Progenitor cell of endocrine pancreas (in vitro differentiated cells): ENCODE measurements around the gene CARD19. TPM values are rescaled to one million over a fixed set of nuclear protein-coding genes. Genes with fewer than 3 reads are reported as not detected.

Source experiments
- DNase-seq: peaks from one replicate; pipeline ENCODE4 v3.0.0; 2021; ENCODE audit warnings: low spot score; ENCODE audit not compliant: unreplicated experiment
- H3K27ac Mint-ChIP-seq: 2 replicates; pipeline ENCODE4 v1.8.0; 2021; ENCODE audit warnings: mild to moderate bottlenecking, moderate library complexity, mixed read lengths
- H3K27me3 Mint-ChIP-seq: 2 replicates; pipeline ENCODE4 v1.8.0; 2021; ENCODE audit warnings: mixed read lengths
- H3K36me3 Mint-ChIP-seq: 2 replicates; pipeline ENCODE4 v1.8.0; 2022; ENCODE audit warnings: mixed read lengths; ENCODE audit not compliant: insufficient read depth
- H3K4me1 Mint-ChIP-seq: 2 replicates; pipeline ENCODE4 v1.8.0; 2021; ENCODE audit warnings: low read depth, mixed read lengths
- H3K4me3 Mint-ChIP-seq: 2 replicates; pipeline ENCODE4 v1.8.0; 2021; ENCODE audit warnings: low read depth, mild to moderate bottlenecking, moderate library complexity, mixed read lengths
- H3K9me3 Mint-ChIP-seq: 2 replicates; pipeline ENCODE4 v1.8.0; 2021; ENCODE audit warnings: low read depth, mixed read lengths
- total RNA-seq: library from RNA; stranded (reverse); gene quantifications from 2 replicates; pipeline ENCODE4 v1.2.1, GENCODE V29; 2021
- TF ChIP-seq, protein P1 (sequence below): fragments of 200-600 bp; sonication (generic); IDR thresholded peaks from one replicate; pipeline ENCODE4 v1.5.0; 2021; ENCODE audit warnings: antibody characterized with exemption, mild to moderate bottlenecking; ENCODE audit not compliant: unreplicated experiment

Gene CARD19
- total RNA-seq, 1 donor from 2014 or later: 20.4 TPM

DNA sequence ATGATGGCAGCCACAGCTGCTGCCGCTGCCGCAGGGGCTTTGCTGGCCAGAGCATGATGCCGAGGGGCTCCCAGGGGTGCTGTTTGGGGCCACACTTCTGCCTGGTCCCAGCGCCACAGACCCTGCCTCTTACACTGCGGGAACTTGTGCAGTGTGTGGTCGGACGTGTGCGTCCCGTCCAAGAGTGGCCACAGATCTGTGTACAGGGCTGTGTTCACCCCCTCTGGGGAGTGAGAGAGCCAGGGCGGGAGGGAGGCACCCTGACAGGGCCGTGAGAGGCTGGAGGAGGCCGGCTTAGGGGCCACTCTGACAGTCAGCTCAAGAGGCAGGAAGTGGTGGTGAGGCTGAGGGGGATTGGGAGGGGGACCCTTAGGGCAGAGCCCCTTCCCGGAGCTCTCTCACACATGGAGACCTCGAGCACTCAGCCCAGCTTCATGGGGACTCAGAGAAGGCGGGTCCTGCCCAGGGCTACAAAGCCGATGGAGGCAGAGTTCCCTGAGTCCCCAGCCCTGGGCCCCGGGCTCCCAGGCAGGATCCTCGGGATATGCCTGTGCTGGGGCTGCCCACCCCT is 13.1 kb upstream of the CARD19 start:
- peaks cover 3% of the 10 kb centered on the region for H3K9me3 Mint-ChIP-seq
- DNase-seq: no peak
- no peaks in the 10 kb centered on the region for H3K36me3 Mint-ChIP-seq
- H3K27me3 Mint-ChIP-seq: no peaks in the 10 kb centered on the region
- no peak overlapping the region for H3K27ac Mint-ChIP-seq
- H3K4me1 Mint-ChIP-seq: peaks cover 3% of the 10 kb centered on the region
- H3K4me3 Mint-ChIP-seq: no peak overlapping the region
- TF ChIP-seq, protein P1, sequence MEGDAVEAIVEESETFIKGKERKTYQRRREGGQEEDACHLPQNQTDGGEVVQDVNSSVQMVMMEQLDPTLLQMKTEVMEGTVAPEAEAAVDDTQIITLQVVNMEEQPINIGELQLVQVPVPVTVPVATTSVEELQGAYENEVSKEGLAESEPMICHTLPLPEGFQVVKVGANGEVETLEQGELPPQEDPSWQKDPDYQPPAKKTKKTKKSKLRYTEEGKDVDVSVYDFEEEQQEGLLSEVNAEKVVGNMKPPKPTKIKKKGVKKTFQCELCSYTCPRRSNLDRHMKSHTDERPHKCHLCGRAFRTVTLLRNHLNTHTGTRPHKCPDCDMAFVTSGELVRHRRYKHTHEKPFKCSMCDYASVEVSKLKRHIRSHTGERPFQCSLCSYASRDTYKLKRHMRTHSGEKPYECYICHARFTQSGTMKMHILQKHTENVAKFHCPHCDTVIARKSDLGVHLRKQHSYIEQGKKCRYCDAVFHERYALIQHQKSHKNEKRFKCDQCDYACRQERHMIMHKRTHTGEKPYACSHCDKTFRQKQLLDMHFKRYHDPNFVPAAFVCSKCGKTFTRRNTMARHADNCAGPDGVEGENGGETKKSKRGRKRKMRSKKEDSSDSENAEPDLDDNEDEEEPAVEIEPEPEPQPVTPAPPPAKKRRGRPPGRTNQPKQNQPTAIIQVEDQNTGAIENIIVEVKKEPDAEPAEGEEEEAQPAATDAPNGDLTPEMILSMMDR: no peak

DNA sequence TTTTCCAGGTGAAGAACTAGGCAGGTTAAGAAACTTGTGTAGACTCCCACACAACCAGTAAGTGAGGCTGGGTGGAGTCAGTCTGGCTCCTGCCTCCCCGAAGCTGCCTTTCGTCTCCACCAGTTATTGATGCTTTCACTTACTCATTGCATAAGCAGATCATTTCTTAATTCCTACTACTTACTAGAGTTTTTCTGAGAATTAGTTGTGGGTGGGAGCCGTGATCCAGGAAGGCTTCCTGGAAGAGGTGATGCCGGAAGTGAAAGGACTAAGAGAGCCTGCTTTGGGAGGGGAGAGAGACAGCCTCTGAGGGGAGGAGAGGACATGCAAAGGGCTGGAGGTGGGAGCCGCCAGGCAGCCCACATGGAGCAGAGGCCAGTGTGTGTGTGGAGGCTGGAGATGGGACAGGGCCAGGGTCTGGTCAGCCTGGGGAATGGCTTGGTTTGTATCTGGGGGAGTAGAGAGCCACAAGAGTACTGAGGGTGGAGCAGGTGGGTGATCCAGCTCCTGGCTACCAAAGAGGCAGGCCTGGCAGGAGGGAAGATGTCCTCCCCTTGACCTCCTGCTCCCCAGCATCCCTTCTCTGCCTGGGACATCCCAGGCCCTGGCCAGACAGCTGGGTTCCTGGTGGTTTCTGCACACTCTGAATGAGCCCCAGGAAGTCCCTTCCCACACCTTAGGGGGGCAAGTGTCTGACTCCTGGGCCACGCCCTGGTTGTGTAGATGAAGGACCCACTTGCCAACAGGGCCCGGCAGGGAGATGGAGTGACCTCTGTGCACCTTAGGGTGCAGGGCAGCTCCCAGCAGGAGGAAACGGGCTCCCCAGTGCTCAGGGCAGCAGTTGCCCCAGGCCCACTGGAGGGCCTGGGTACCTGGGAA is 12.2 kb upstream of the CARD19 start:
- no peak for DNase-seq
- TF ChIP-seq, protein P1: no peak
- H3K27me3 Mint-ChIP-seq: no peaks in the 10 kb centered on the region
- H3K4me1 Mint-ChIP-seq: peaks cover 3% of the 10 kb centered on the region
- peaks cover 3% of the 10 kb centered on the region for H3K9me3 Mint-ChIP-seq
- H3K36me3 Mint-ChIP-seq: no peaks in the 10 kb centered on the region
- no peak overlapping the region for H3K27ac Mint-ChIP-seq
- H3K4me3 Mint-ChIP-seq: no peak overlapping the region

DNA sequence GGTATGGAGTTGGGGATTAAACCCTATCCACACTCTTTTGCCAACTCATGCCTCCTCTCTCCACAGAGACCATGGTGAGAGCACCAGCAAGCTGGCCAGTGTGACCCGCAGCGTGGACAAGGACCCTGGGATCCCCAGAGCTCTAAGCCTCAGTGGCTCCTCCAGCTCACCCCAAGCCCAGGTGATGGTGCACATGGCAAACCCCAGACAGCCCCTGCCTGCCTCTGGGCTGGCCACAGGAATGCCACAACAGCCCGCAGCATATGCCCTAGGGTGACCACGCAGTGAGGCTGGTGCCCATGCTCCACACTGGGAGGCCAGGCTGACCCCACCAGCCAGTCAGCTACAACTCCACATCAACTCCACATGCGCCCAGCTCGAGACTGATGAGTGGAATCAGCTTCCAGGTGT is 11.5 kb upstream of the CARD19 start:
- H3K36me3 Mint-ChIP-seq: no peaks in the 10 kb centered on the region
- H3K4me3 Mint-ChIP-seq: no peak overlapping the region
- no peak for DNase-seq
- no peaks in the 10 kb centered on the region for H3K27me3 Mint-ChIP-seq
- TF ChIP-seq, protein P1: no peak
- H3K27ac Mint-ChIP-seq: no peak overlapping the region
- peaks cover 3% of the 10 kb centered on the region for H3K4me1 Mint-ChIP-seq
- peaks cover 3% of the 10 kb centered on the region for H3K9me3 Mint-ChIP-seq

DNA sequence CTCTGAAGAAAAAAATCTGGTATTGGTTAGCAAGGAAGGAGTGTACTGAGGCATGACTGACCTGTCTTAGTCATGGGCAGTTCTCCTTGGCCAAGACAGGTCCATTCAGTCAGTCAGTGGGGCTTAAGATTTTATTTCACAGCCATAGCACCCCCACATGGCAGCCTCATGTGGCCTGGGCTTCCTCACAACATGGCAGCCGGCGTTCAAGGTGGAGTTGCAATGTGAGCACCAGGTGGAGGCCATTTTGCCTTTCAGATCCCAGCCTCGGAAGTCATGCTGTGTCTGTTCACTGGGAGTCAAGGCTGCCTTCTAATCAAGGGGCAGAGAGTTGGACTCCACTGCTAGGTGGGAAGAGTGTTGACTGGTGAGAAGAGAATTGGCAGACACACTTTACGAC is 10.3 kb upstream of the CARD19 start:
- H3K27me3 Mint-ChIP-seq: no peaks in the 10 kb centered on the region
- TF ChIP-seq, protein P1: no peak
- no peak overlapping the region for H3K4me3 Mint-ChIP-seq
- peaks cover 3% of the 10 kb centered on the region for H3K9me3 Mint-ChIP-seq
- no peaks in the 10 kb centered on the region for H3K36me3 Mint-ChIP-seq
- no peak overlapping the region for H3K27ac Mint-ChIP-seq
- peaks cover 9% of the 10 kb centered on the region for H3K4me1 Mint-ChIP-seq
- DNase-seq: no peak

DNA sequence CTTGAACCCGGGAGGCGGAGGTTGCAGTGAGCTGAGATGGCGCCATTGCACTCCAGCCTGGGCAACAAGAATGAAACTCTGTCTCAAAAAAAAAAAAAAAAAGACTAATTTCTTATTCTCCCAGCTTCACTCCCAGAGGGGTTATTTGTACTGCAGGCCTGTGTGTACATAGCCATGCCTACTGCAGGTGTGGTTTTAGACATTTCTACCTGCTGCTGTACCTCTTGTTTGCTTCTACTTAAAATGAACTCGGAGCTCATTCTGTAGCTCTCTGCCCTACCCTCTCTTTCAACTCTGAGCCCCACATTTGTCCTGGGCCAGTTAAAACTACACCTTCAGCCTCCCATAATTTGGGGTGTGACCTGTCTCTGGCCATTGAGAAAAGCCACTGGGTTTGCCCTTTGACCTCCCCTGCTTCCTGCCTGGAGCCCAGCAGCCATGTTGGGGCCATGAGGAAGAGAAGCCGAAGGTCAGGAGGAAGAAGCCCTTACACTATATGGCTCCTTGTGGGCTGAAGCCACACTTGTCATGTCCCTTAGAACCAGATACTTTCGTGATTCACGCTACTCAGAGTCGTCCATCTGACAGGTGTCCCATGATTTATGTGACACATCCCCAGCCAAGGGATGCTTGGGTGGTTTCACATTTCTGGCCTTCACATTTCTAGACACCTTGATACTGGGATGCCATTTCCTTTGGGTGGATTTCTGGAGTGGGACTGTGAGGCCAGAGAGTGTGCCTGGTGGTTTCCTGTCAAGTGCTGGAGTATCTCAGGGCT is 9.4 kb upstream of the CARD19 start:
- Mint-ChIP-seq H3K9me3 (peaks cover 3% of the 10 kb centered on the region), H3K36me3 (no peaks in the 10 kb centered on the region), H3K4me3 (no peak overlapping the region), H3K4me1 (peaks cover 12% of the 10 kb centered on the region), H3K27ac (peak overlapping the region; percentile 90), H3K27me3 (no peaks in the 10 kb centered on the region)
- TF ChIP-seq, protein P1: no peak
- no peak for DNase-seq
